ENCODE measurements around the gene HEMK1.
A peak's percentile ranks its signal among the peaks of the same experiment; 100 is the strongest.

The HEMK1 gene

GRCh38 chr3:50574444-50574831 lies 5.1 kb downstream of the HEMK1 start:
- Histone ChIP-seq H3K27me3 (no peaks in the 10 kb centered on the region), H4K20me1 (no peaks in the 10 kb centered on the region; a peak in 1 of 22 replicates), H3K4me2 (0 out of 22 replicates have a peak overlapping the region, but pooled peaks of 1 of the 11 experiments have one; percentile 43), H3K9ac (peak overlapping the region in 3 of 11 experiments; percentile 35 to 73 (median 56); a peak in 2 of 22 replicates), H3K36me3 (peaks cover 49 to 80% (median 59%) of the 10 kb centered on the region in 11 experiments), H3K4me3 (no peak overlapping the region), H3K9me3 (replicated peaks in 1 of 11) (no peaks in the 10 kb centered on the region), H3K4me1 (peaks cover 12 to 56% (median 29%) of the 10 kb centered on the region in 10 experiments), H3K27ac (no peak overlapping the region)
- no peak for TF ChIP-seq Cebpa-rat (IDR thresholded peaks at IDR 0.05)

- Histone ChIP-seq H3K9me3 (replicated peaks in 1 of 11) (no peaks in the 10 kb centered on the region), H3K36me3 (peaks cover 58 to 89% (median 68%) of the 10 kb centered on the region in 11 experiments), H3K4me1 (peaks cover 6 to 53% (median 23%) of the 10 kb centered on the region in 10 experiments), H3K27me3 (no peaks in the 10 kb centered on the region), H3K27ac (peak overlapping the region in 1 of 11 experiments; percentile 19; a peak in 1 of 22 replicates), H3K4me3 (no peak overlapping the region), H3K4me2 (peak overlapping the region in 4 of 11 experiments; percentile 0 to 54 (median 22); a peak in 5 of 22 replicates), H3K9ac (peak overlapping the region in 3 of 11 experiments; percentile 12 to 32 (median 23); a peak in 1 of 22 replicates), H4K20me1 (no peaks in the 10 kb centered on the region; a peak in 1 of 22 replicates)
- no peak for TF ChIP-seq Cebpa-rat (IDR thresholded peaks at IDR 0.05)
Measured at GRCh38 chr3:50575372-50575771, 6.0 kb downstream of the HEMK1 start.

- H3K4me3 ChIP-seq = no peak overlapping the region
- no peaks in the 10 kb centered on the region for H3K27me3 ChIP-seq
- no peak for TF ChIP-seq Cebpa-rat (IDR thresholded peaks at IDR 0.05)
- no peak overlapping the region for H3K4me2 ChIP-seq
- H4K20me1 ChIP-seq = no peaks in the 10 kb centered on the region
- H3K36me3 ChIP-seq = peaks cover 61 to 99% (median 79%) of the 10 kb centered on the region in 11 experiments
- no peaks in the 10 kb centered on the region for H3K9me3 ChIP-seq (replicated peaks in 1 of 11)
- no peak overlapping the region for H3K9ac ChIP-seq
- peak overlapping the region in 1 of 11 experiments; percentile 7; a peak in 1 of 22 replicates for H3K27ac ChIP-seq
- peaks cover 0 to 49% (median 12%) of the 10 kb centered on the region in 10 experiments; a peak in 13 of 20 replicates for H3K4me1 ChIP-seq
Measured at GRCh38 chr3:50577348-50577747, 8.0 kb downstream of the HEMK1 start.

GRCh38 chr3:50580683-50581458 lies 11.5 kb downstream of the HEMK1 start:
- peak overlapping the region in 2 of 11 experiments; percentile 9; a peak in 1 of 22 replicates for H3K27ac ChIP-seq
- no peak overlapping the region for H3K4me3 ChIP-seq
- peaks cover 43 to 97% (median 72%) of the 10 kb centered on the region in 11 experiments for H3K36me3 ChIP-seq
- H3K9me3 ChIP-seq (replicated peaks in 1 of 11) = no peaks in the 10 kb centered on the region
- H3K27me3 ChIP-seq = no peaks in the 10 kb centered on the region
- peak overlapping the region in 3 of 11 experiments; percentile 5 to 38 (median 7); a peak in 3 of 22 replicates for H3K4me2 ChIP-seq
- TF ChIP-seq Cebpa-rat (IDR thresholded peaks at IDR 0.05) = no peak
- H3K4me1 ChIP-seq = peaks cover 0 to 32% (median 12%) of the 10 kb centered on the region in 10 experiments; a peak in 10 of 20 replicates
- peak overlapping the region in 2 of 11 experiments; percentile 1 to 23; a peak in 2 of 22 replicates for H3K9ac ChIP-seq
- H4K20me1 ChIP-seq = no peaks in the 10 kb centered on the region; a peak in 1 of 22 replicates

GRCh38 chr3:50581459-50581842 lies 12.1 kb downstream of the HEMK1 start:
- Histone ChIP-seq H4K20me1 (no peaks in the 10 kb centered on the region; a peak in 1 of 22 replicates), H3K36me3 (peaks cover 42 to 91% (median 66%) of the 10 kb centered on the region in 11 experiments), H3K9me3 (replicated peaks in 1 of 11) (no peaks in the 10 kb centered on the region), H3K27ac (peak overlapping the region in 1 of 11 experiments; percentile 9; a peak in 1 of 22 replicates), H3K4me2 (peak overlapping the region in 1 of 11 experiments; percentile 7; a peak in 1 of 22 replicates), H3K4me3 (no peak overlapping the region), H3K4me1 (peaks cover 0 to 34% (median 12%) of the 10 kb centered on the region in 10 experiments; a peak in 9 of 20 replicates), H3K9ac (no peak overlapping the region), H3K27me3 (no peaks in the 10 kb centered on the region)
- TF ChIP-seq Cebpa-rat (IDR thresholded peaks at IDR 0.05) = no peak

- H3K36me3 ChIP-seq = peaks cover 36 to 85% (median 60%) of the 10 kb centered on the region in 11 experiments
Measured at GRCh38 chr3:50582083-50582482, 12.8 kb downstream of the HEMK1 start.

GRCh38 chr3:50583897-50584296 lies 14.6 kb downstream of the HEMK1 start:
- no peak overlapping the region for H3K4me3 ChIP-seq
- H3K4me2 ChIP-seq = peak overlapping the region in 2 of 11 experiments; percentile 7 to 19; a peak in 2 of 22 replicates
- 0 out of 22 replicates have a peak overlapping the region, but pooled peaks of 1 of the 11 experiments have one; percentile 10 for H3K9ac ChIP-seq
- peaks cover 0 to 58% (median 26%) of the 10 kb centered on the region in 10 experiments; a peak in 15 of 20 replicates for H3K4me1 ChIP-seq
- no peaks in the 10 kb centered on the region for H3K27me3 ChIP-seq
- H4K20me1 ChIP-seq = no peaks in the 10 kb centered on the region; a peak in 1 of 22 replicates
- no peaks in the 10 kb centered on the region for H3K9me3 ChIP-seq (replicated peaks in 1 of 11)
- TF ChIP-seq Cebpa-rat (IDR thresholded peaks at IDR 0.05) = no peak
- H3K36me3 ChIP-seq = peaks cover 18 to 66% (median 42%) of the 10 kb centered on the region in 11 experiments; a peak in 20 of 22 replicates
- peak overlapping the region in 2 of 11 experiments; percentile 5 to 10; a peak in 1 of 22 replicates for H3K27ac ChIP-seq

More at GRCh38 chr3:50582083-50582482, 12.8 kb downstream of the HEMK1 start:
- peak overlapping the region in 1 of 11 experiments; percentile 7; a peak in 1 of 22 replicates for H3K27ac ChIP-seq
- no peaks in the 10 kb centered on the region; a peak in 1 of 22 replicates for H4K20me1 ChIP-seq
- no peaks in the 10 kb centered on the region for H3K27me3 ChIP-seq
- H3K9me3 ChIP-seq (replicated peaks in 1 of 11) = no peaks in the 10 kb centered on the region
- peaks cover 0 to 39% (median 12%) of the 10 kb centered on the region in 10 experiments; a peak in 10 of 20 replicates for H3K4me1 ChIP-seq
- H3K4me3 ChIP-seq = no peak overlapping the region
- no peak for TF ChIP-seq Cebpa-rat (IDR thresholded peaks at IDR 0.05)
- H3K9ac ChIP-seq = no peak overlapping the region
- H3K4me2 ChIP-seq = no peak overlapping the region

- H3K4me2 ChIP-seq = peak overlapping the region in 2 of 11 experiments; percentile 7 to 19; a peak in 3 of 22 replicates
- H3K27ac ChIP-seq = peak overlapping the region in 1 of 11 experiments; percentile 5; a peak in 1 of 22 replicates
- no peak overlapping the region for H3K4me3 ChIP-seq
- H3K9ac ChIP-seq = peak overlapping the region in 1 of 11 experiments; percentile 10; a peak in 1 of 22 replicates
- no peaks in the 10 kb centered on the region; a peak in 1 of 22 replicates for H4K20me1 ChIP-seq
- no peak for TF ChIP-seq Cebpa-rat (IDR thresholded peaks at IDR 0.05)
- peaks cover 13 to 61% (median 37%) of the 10 kb centered on the region in 11 experiments; a peak in 20 of 22 replicates for H3K36me3 ChIP-seq
- no peaks in the 10 kb centered on the region for H3K27me3 ChIP-seq
- H3K9me3 ChIP-seq (replicated peaks in 1 of 11) = no peaks in the 10 kb centered on the region
- H3K4me1 ChIP-seq = peaks cover 0 to 62% (median 31%) of the 10 kb centered on the region in 10 experiments; a peak in 18 of 20 replicates
Measured at GRCh38 chr3:50584391-50584790, 15.1 kb downstream of the HEMK1 start.

Measured in BLaER1 treated with 17β-estradiol and CSF1 and Interleukin-3, amounts not matched to agents 10 nM and 100 nM (cell line).